GM18951 (cell line): Measurements from ENCODE around the gene EFS.
"Not testable (repeated sequence)": the region's sequence is repeated elsewhere in the genome, so short reads cannot be mapped to it uniquely, and the experiment has no call there.

ENCODE experiments used
- POLR2A ChIP-seq: IDR thresholded peaks from 4 replicates; pipeline ENCODE4 v1.6.1; 2011; ENCODE audit warnings: mild to moderate bottlenecking; ENCODE audit not compliant: insufficient read length, insufficient read depth; ENCODE audit errors: extremely low read depth
- in situ Hi-C: fragments of 300-500 bp; cut with MboI; formaldehyde crosslinking; loops from one replicate; pipeline ENCODE4 v1.12.0; 2022; ENCODE audit warnings: low sequenced_read_pairs, mixed read lengths, inconsistent platforms; ENCODE audit not compliant: unreplicated experiment

EFS gene

GRCh38 chr14:23405096-23405495 lies 40.1 kb upstream of the EFS start:
- no peak for TF ChIP-seq POLR2A
- in situ Hi-C loops, result no loop called here

DNA sequence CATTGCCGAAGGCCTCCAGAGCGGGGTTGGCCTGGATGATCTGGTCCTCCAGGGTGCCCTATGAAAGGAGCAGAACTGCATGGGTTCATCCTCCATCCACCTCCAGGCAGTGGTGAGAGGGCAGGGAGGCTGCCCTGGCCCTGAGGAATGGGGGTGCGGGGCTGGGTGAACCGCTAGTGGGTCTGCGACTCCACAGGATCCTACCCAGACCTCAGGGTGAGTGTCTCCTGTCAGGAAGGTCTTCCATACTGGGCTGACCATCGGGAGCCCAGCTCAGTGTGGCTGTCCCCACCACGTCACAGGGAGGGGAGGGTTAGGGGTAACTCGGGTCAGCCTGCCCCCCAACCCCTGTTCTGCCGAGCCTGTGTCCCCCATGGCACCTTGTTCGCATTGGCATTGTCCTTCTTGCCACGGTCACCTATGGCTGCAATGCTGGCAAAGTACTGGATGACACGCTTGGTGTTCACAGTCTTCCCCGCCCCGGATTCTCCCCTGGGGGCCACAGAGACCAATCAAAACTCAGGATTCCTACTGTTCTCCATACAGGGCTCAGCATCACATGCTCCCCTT lies 39.4 kb upstream of the EFS start:
- in situ Hi-C loops, result no loop called here
- TF ChIP-seq POLR2A, result no peak

DNA sequence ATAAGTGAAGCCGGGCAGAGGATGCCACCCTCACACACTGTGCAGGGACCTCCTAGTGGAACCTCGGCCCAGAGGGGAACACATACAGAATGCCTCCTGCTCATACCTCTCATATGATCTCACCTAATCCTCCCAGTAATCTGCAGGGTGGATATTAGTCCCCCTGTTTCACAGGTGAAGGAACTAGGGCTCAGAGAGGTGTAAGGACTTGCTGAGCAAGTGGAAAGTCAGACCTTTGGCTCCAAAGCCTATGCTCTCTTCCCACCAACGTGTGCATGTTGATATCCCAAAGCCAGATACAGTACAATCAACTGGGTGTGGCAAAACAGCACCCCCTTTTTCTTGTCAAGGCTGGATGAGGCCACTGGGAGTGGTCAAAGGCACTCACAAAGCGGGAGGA lies 38.9 kb upstream of the EFS start:
- TF ChIP-seq POLR2A, result no peak
- in situ Hi-C loops, result no loop called here

GRCh38 chr14:23403139-23403438 lies 38.1 kb upstream of the EFS start:
- TF ChIP-seq POLR2A, result no peak
- in situ Hi-C loops, result no loop called here

- TF ChIP-seq POLR2A, result no peak
- in situ Hi-C loops, result no loop called here
Observed at GRCh38 chr14:23402296-23403138, 37.5 kb upstream of the EFS start.

DNA sequence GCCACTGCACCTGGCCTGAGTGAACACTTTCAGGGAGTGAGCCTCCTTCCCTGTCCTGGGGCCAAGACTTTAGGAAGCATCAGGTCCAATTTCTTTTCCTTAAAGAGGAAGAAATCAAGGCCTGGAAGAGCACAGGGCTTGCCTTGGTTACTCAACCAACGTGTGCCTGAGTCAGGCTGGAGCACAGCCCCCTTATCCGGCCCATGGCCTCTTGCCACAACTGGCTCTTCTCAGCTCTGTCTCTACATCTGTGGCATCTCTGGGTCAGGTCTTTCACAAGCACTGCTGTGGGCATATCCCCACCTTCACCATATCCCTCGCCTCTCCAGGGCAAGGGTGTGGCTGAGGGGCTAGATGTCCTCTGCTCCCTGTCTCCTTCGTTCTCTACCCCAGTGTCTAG lies 36.3 kb upstream of the EFS start:
- no peak for TF ChIP-seq POLR2A
- in situ Hi-C loops, result no loop called here

DNA sequence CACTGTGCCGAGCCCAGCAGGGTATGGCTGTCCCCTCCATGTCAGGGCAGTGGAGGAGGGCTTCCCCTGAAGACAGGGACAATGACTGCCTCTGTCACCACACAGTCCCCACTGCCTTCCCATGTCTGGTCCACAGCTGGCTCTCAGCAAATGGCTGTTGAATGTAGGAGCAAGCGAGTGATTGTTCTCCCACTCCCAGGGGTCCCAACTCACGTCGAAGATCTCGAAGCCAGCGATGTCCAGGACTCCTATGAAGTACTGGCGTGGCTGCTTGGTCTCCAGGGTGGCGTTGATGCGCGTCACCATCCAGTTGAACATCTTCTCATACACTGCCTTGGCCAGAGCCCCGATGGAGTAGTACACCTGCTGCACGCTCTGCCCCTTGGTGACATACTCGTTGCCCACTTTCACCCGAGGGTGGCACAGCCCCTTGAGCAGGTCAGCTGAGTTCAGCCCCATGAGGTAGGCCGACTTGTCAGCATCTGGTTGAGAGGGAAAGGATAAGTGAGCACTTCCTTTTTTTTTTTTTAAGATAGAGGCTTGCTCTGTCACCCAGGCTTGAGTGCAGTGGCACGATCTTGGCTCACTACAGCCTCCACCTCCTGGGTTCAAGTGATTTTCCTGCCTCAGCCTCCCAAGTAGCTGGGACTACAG lies 35.7 kb upstream of the EFS start:
- in situ Hi-C loops, result not testable (repeated sequence)

DNA sequence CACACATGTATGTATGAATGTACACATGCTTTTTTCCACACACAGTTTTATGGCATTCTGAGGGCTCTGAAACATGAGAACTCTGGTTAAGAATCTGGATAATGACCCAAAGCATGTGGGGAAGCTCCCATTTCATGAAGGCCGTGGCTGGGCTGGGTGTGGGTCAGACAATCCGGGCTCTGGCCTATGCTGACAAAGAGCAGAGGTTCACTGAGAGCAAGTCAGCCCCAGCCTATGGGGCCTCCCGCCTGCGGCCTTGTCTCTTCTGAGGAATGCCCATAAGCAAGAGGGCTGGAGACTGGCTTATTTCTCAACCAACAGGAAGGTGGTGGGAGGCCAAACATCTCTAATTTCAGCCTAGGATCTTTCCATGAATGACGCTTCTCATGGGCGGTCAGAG lies 34.6 kb upstream of the EFS start:
- in situ Hi-C loops, result no loop called here
- no peak for TF ChIP-seq POLR2A

DNA sequence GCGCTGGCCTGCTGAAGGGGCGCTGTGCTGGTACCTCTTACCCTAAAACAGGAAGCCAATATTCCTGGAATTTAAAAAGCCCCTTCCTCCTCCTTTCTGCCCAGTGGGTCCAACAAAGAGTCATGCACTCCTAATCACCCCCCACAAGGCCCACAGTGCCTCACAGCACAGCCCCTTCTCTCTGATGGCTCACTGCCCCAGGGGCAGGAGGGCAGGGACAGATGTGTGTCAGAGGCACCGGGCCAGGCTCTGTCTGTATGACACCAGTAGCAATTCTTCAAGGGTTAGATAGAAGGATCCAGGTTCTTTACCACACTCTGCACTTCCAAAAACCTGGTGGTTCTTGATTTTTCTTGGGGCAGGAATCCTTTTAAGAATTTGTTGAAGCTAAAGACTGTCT lies 34.2 kb upstream of the EFS start:
- no peak for TF ChIP-seq POLR2A
- in situ Hi-C loops, result no loop called here

DNA sequence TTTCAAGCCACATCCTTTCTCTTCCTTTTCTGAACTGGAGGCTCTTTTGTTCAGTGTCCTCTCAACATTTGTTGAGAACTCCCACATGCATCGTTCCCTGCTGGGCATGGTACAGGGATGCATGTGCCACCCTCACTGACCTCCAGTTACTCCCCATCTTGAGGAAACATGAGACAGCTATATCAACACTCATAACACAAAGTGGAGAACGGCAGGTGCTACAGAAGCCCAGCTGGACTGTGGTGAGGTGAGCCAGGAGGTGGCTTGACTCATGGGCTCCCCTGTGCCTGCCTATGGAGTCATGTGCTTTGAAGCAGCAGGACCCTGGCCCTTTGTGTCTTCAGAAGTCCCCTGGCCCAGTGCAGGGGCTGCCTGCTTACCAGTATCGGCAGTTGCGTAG lies 33.4 kb upstream of the EFS start:
- TF ChIP-seq POLR2A, result no peak
- in situ Hi-C loops, result no loop called here

DNA sequence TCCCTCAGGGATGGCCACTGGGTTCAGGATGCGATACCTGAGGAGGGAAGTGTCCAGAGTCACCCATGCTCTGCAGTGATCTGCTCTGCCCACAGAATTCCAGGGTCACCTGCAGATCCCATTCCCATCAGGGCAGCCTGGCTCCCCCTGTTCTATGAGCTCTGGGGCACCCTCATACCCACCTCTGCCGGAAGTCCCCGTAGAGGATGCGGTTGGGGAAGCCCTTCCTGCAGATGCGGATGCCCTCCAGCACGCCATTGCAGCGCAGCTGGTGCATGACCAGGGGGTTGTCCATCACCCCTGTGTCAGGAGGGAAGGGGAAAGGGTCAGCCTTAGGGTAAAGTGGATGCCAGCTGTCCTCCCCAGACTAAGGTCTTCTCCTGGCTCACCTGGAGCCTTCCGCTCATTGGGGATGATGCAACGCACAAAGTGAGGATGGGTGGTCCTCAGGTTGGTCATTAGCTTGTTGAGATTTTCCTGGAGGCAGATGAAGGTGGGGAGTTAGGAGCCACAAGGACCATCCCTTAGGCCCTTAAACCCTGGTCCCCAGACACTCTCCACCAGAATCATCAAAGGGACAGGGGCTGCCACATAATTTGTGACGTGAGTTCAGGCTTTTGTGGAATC lies 31.9 kb upstream of the EFS start:
- in situ Hi-C loops, result no loop called here
- TF ChIP-seq POLR2A, result no peak

GRCh38 chr14:23396126-23396525 lies 31.2 kb upstream of the EFS start:
- no peak for TF ChIP-seq POLR2A

DNA sequence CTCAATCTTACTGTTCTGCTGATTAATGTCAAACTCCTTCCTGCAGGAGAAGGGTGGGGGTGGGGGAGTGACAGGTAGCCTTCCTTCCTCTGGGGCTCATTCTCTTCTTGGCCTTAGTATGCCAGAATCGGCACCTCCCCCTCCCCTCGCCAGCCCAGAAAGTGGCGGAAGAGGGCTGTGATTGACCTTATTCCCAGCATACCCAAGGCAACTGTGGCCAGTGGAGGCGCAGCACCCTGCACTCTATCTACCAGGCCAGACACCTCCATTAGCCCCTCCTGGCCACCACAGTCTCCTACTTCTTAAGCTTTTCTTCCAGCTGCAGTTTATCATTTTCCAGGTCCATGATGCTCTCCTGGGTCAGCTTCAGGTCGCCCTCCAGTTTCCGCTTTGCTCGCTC lies 27.6 kb upstream of the EFS start:
- in situ Hi-C loops, result no loop called here
- TF ChIP-seq POLR2A, result no peak

More at GRCh38 chr14:23396126-23396525, 31.2 kb upstream of the EFS start:
- in situ Hi-C loops, result no loop called here

- in situ Hi-C loops, result not testable (repeated sequence)
Observed at GRCh38 chr14:23389871-23390270, 24.9 kb upstream of the EFS start.

DNA sequence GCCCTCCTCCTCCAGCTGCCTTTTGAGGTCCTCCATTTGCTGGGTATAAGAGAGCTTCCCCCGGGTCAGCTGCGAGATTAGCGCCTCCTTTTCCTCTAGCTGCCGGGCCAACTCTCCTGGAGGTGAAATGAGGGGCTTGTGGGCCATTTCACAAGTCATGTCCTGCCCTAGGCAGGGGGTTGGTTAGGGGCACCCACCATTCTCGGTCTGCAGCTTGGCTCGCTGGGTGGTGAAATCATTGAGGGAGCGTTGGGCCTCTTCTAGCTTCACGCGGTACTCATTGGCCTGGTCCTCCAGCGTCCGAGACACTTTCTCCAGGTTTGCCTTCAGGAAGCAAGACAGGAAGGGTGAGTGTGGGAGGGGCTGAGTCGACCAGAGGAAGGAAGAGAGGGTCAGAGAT lies 24.4 kb upstream of the EFS start:
- in situ Hi-C loops, result no loop called here
- TF ChIP-seq POLR2A, result no peak
